HG03064 (cell line): Measurements from ENCODE around the gene STK31.
"Not testable (repeated sequence)": the region's sequence is repeated elsewhere in the genome, so short reads cannot be mapped to it uniquely, and the experiment has no call there.

Experiments
- ATAC-seq: cut with Tn5 transposase; IDR thresholded peaks from one replicate; pipeline ENCODE4 v1.9.1; 2021; ENCODE audit warnings: low read depth; ENCODE audit not compliant: unreplicated experiment

Gene STK31

DNA sequence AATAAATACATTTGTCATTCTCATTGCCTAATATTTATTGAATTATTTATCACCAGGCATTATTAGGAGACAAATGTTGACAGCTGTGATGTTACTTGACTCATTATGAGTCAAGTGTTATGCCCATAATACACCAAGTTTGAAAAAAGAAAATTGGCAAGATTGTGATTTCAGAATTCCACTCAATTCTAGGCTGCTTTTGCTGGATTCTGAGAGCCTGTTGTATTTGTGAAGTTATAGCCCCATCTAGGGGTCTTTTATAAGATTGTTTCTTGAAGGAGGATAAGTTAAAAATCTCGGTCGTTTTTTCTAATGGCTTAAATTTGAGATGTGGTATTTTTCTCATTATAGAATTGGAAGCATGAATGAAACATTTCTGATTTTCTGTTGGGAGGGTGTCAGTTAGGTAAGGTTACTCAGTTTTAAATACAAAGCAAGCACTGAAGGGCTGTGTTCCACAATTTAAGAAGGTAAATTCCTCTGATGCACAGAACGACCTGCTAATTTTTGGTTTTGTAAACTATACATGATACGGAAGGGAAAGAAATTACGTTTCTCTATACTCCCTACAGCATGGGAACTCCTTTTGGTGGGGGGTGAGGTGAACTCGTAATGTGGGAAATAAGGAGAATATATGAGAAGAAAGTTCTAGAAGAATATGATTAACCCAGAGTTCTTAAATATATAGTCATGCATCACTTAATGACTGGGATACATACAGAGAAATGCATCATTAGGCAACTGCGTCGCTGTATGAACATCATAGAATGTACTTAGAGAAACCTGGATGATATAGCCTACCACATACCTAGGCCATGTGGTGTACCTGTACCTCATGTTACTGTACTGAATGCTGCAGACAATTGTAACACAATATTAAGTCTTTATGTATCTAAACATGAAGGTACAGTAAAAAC is 2.6 kb downstream of the STK31 start:
- ATAC-seq: no peak

DNA sequence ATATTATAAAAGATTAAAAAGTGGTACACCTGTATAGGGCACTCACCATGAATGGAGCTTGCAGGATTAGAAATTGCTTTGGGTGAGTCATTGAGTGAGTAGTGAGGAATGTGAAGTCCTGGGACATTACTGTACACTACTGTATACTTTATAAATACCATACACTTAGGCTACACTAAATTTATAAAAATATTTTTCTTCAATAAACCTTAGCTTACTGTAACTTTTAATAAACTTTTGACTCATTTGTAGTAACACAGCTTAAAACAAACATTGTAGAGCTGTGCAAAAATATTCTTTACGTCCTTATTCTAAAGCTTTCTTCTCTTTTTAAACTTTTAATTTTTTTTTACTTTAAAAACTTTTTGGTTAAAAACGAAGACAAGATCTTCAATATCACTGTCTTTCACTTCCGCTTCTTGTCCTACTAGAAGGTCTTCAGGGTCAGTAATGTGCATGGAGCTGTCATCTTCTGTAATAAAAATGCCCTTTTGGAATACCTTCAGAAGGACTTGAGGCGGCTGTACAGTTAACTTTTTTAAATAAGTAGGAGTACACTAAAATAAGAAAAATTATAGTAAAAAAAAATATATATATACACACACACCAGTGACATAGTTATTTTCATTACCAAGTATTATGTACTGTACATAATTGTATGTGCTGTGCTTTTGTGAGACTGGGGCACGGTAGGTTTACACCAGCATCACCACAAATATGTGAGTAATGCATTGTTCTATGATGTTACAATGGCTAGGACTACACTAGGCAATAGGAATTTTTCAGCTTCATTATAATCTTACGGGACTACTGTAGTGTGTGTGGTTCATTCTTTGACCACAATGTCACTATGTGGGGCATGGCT is 3.5 kb downstream of the STK31 start:
- ATAC-seq: no peak

DNA sequence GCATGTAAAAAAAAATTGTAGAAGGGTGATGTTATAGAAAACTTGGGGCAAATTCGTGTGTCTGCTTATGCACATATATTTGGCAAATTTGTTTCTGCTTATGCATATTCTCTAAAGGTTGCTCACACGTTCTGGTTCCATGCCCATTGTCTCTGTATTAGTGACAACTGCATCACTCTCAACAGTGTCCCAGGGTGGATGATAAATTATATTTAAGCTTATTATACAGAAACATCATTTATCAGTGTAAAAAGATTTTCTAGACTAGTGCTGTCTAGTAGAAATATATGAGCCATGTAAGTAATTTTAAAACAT is 4.1 kb downstream of the STK31 start:
- ATAC-seq: no peak

DNA sequence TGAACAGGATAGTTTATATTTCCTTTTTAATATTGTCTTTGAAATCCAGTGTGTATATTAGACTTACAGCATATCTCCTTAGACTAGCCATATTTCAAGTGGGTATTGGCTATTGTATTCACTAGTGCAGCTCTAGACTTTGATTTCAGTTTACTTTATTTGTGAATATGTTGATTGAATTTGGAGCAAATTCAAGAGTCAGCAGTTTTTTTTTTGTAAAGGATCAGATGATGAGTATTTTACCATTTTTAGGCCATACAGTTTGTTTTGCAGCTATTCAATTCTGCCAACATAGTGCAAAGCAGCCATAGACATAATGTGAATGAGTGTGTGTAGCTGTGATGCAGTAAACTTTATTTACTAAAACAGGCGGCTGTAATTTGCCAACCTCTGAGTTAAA is 4.6 kb downstream of the STK31 start:
- no peak for ATAC-seq

DNA sequence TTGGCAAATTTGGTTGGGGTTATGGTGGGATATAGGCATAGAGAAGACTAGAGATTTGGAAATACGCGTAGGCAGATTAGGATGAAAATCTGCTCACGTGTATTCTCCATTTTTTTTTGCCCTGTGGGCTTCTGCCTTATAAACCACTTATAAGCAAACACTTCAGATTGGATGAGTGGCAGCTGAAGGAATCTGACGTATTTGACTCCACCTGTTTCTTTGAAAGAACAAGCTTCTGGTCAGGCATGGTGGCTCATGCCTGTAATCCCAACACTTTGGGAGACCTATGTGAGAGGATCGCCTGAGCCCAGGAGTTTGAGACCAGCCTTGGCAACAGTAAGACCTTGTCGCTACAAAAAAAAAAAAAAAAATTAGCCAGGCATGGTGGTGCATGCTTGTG is 5.1 kb downstream of the STK31 start:
- ATAC-seq: no peak

DNA sequence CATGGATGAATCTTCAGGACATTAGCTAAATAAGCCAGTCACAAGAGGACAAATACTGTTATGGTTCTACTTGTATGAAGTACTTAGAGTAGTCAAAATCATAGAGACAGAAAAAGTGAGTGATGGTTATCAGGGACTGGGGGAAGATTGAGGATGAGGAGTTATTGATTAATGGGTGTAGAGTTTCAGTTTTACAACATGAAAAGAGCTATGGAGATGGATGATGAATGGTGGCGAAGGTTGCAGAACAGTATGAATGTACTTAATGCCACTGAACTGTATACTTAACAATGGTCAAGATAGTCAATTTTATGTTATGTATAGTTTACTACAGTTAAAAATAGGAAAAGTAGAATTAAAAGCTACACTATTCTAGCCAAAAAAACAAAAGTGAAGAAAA is 7.8 kb downstream of the STK31 start:
- no peak for ATAC-seq

DNA sequence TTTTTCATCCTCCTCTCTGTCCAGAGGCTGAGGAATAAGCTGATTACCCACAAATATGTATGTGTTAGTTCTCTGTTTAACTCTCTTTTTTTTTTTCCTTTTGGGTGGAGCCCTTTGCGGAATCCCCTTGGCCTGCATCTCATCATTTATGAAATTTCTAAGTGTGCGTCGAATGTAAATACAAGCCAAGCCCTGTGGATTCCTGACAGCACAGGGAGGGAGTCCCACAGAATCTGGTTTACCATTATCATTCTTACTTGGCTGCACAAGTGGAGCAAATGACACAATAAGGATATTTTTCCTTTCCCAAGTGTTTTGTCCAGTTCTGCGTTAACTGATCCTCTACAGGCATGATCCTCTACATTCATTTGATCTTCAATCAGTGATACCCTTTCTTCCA is 11.4 kb downstream of the STK31 start:
- ATAC-seq: no peak

DNA sequence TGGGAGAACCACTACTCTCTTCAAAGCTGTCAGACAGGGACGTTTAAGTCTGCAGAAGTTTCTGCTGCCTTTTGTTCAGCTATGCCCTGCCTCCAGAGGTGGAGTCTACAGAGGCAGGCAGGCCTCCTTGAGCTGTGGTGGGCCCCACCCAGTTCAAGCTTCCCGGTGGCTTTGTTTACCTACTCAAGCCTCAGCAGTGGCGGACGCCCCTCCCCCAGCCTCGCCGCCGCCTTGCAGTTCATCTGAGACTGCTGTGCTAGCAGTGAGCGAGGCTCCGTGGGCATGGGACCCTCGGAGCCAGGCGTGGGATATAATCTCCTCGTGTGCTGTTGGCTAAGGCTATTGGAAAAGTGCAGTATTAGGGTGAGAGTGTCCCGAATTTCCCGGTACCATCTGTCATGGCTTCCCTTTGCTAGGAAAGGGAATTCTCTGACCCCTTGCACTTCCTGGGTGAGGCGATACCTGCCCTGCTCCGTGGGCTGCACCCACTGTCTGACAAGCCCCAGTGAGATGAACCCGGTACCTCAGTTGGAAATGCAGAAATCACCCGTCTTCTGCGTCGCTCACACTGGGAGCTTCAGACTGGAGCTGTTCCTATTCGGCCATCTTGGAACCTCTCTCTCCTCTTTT is 12.7 kb downstream of the STK31 start:
- ATAC-seq: not testable (repeated sequence)

DNA sequence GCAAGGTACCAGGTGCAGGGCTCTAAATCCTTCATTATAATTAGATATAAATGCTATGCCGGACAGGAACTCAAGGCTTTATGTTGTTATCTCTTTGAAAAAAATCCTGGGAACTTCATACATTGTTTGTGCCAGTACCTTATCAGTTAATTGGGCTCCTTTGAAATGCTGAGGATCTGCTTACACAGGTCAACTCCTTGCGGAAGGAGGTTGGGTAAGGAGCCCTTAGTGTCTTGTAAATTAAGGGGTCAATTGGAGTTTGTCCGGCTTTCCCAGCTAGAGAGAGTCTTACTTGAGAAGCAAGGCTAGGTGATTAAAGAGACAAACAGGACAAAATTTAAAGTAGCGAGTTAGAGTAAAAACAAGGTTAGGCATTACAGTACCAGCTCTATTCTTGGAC is 14.1 kb downstream of the STK31 start:
- not testable (repeated sequence) for ATAC-seq

DNA sequence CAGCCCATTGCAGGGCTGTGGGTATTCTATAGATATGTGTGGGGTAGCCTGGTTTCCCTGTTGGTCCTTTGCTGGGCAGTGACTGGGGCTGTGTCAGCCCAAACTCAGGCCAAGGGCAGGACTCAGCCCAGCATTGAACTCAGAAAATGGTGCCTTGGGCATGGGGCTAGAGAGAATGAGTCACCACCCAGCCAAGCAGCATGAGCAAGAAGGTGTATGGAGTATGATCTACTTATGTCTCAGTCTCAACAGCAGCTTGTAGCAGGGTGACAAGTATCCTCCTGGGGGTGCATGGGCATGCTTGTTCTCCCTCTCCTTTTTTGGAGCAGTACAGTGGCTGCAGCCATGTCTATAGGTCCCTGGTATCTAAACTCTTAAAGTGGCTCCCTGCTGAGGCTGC is 32.0 kb downstream of the STK31 start:
- ATAC-seq: no peak

DNA sequence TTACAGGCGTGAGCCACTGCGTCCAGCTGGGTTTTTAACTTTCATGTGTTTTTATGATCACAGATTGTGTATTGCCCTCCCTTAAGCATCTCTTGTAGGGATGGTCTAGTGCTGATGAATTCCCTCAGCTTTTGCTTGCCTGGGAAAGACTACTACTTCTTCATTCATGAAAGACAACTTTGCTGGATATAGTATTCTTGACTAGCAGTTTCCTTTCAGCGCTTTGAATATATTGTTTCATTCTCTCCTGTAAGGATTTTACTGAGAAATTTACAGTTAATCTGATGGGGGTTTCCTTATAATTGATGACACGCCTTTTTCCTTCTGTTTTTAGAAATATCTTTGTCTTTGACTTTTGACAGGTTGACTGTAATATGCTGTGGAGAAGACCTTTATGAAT is 33.2 kb downstream of the STK31 start:
- no peak for ATAC-seq

DNA sequence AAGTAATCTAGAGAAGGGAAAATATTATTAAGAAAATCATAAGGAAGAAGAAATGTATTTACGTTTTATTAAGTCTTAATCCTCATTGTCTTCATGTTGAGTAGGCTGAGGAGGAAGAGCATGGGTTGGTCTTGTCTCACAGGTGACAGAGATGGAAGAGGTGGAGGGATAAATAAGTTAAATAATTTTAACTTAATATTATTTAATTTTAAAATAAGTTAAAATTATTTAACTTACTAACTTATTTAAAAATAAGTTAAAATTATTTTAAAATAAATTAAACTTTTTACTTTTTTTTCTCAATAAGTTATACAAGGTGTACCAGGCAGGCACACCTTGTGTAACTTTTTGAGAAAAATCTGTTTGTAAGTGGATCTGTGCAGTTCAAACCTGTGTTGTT is 36.6 kb downstream of the STK31 start:
- ATAC-seq: no peak

DNA sequence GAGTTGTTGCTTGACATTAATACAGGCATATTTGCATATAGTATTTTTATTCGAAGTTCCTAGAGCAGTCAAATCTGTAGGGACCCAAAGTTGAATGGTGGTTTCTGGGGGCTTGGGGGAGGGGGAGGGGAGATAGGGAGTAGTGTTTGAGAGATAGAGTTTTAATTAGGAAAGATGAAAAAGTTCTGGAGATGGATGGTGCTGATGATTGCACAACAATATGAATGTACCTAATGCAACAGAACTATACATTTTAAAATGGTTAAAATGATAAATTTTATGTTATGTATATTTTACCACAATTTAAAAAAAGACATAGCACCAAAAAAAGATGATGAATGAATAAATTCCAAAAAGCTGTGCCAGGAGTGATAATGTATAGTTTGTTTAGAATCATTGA is 41.8 kb downstream of the STK31 start:
- no peak for ATAC-seq

DNA sequence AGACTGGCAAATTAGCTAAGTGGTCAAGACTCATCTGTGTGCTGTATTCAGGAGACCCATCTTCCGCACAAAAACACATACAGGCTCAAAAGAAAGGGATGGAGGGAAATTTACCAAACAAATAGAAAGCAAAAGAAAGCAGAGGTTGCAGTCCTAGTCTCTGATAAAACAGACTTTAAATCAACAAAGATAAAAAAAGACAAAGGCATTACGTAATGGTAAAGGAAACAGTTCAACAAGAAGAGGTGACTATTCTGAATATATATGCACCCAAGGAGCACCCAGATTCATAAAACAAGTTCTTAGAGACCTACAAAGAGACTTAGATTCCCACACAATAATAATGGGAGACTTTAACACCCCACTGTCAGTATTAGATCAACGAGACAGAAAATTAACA is 48.8 kb downstream of the STK31 start:
- not testable (repeated sequence) for ATAC-seq

DNA sequence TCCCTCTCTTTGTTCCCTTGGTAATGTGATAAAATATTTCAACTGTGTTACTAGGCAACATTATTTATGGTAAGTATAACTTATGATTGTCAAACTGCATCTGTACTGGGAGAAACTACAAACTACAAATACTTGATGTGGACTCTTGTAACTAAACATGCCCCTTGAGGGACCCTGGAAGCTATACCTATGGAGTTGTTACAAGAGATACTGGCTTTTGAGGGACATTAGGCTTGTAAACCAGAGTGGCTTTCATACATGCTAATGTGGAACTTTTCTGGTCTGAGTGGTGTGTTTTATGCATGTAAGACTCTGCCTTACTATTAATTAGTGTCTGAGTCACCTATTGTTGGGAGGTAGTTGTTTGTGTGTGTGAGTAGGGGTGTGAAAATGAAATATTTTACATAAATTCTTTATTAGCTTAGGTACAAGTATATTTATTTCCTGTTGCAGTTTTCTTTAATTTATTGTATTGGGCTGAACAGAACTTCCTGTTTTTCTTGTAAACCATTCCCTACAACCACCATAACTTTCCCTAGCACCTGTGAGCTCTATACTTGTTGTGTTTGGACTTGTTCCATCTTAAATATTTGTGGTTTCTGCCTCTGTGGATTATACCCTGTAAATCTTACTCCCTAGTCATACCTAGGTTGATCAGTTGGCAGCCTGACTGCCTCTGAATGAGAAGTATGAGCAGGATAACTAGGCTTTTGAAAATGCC is 49.8 kb downstream of the STK31 start:
- no peak for ATAC-seq

DNA sequence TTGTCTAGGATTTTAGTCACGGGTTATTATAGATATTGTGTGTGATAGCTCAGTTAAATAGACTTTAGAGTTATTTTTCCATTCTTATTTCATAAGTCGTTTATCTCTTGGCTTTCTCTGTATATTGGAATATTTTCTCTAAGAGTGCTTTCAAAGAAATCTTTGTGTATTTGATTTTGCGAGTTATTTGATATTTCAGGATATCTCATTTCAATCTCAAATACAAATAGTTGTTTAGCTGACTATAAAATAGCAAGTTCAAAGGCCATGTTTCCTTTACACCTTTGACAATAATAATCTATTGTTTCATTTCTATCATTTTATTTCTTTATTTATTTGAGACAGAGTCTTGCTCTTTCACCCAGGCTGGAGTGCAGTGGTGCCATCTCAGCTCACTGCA is 55.9 kb downstream of the STK31 start:
- ATAC-seq: no peak

DNA sequence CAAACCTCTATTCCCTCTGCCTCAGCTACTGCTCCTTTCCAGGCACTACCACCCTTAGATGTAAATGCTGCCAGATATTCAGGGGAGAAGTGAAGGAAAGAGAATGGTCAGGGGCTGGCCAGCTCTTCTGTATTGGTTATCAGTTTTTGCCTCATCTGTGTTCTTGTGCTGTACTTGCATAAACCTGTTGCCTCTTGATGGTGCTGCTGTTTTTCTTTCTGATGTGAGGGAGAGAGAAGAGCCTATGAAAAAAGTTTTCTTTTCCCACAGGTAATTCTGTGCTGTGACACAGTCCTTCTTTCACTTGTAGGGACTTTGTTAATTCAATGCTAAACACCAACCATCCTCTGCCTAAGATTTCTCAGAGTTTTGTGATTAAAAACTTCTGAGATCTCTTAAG is 57.5 kb downstream of the STK31 start:
- no peak for ATAC-seq

DNA sequence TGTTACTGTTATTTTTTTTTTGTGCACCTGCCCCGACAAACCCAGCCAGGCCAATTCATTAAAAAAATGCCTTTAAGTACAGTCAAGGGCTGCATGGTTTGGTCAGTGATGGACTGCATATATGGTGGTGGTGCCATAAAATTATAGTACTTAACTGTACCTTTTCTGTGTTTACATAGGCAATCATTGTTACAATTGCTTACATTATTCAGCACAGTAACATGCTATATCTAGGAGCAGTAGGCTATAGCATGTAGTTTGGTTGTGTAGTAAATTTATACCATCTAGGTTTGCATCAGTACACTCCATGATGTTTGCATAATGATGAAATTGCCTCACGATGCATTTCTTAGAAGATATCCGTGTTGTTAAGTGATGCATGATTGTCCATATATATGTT is 58.0 kb downstream of the STK31 start:
- ATAC-seq: no peak

DNA sequence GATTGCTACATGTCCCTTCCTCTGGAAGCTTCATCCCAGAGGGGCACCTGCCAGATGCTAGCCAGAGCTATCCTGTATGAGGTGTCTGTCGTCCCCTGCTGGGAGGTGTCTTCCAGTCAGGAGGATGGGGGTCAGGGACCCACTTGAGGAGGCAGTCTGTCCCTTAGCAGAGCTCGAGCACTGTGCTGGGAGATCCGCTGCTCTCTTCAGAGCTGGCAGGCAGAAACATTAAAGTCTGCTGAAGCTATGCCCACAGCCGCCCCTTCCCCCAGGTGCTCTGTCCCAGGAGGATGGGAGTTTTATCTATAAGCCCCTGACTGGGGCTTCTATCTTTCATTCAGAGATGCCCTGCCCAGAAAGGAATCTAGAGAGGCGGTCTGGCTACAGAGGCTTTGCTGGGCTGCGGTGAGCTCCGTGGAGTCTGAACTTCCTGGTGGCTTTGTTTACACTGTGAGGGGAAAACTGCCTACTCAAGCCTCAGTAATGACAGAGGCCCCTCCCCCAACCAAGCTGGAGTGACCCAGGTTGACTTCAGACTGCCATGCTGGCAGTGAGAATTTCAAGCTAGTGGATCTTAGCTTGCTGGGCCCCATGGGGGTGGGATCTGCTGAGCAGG is 69.3 kb downstream of the STK31 start:
- not testable (repeated sequence) for ATAC-seq

DNA sequence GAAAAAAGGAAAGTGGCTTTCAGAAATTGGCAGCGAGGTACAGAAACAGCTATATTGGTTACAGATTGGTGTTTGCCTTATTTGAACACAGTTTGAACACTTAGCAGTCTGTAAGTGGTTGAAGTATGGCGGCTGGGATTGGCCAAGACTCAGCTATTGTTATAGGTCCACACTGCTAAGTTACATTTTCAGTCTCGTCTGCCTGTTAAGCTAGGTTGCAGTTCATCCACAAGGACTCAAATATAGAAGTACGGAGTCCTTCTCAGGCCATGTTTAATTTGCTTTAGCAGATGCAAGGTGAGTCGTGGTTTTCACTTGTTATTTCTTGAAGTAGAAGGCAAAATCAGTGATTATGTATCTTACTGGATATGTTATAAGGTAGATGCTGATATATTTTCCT is 73.1 kb downstream of the STK31 start:
- no peak for ATAC-seq
